HepG2 (cell line): ENCODE measurements around the gene FITM1. TPM values are rescaled to one million over a fixed set of nuclear protein-coding genes. Genes with fewer than 3 reads are reported as not detected.

ENCODE experiments used
- ARNT ChIP-seq: fragments of 450-650 bp; IDR thresholded peaks from 2 replicates; pipeline ENCODE4 v1.6.1; 2017
- CREM ChIP-seq, 2 experiments: sonication (generic) in 1 of 2; formaldehyde crosslinking in 1 of 2; IDR thresholded peaks; 2 replicates each; pipeline versions ENCODE4 v1.4.0 to v1.6.1; 2016 to 2020; ENCODE audit warnings: antibody characterized with exemption in 1 of 2, mild to moderate bottlenecking in 1 of 2, missing genetic modification reagents in 1 of 2
- DMTF1 ChIP-seq: sonication (generic); formaldehyde crosslinking; IDR thresholded peaks from 2 replicates; pipeline ENCODE4 v1.4.0; 2020; ENCODE audit warnings: mild to moderate bottlenecking, missing genetic modification reagents
- PBX3 ChIP-seq: sonication (generic); formaldehyde crosslinking; IDR thresholded peaks from 2 replicates; pipeline ENCODE4 v1.8.1; 2023; ENCODE audit warnings: missing genetic modification reagents, inconsistent platforms, borderline replicate concordance
- PTBP1 ChIP-seq: fragments of 200-400 bp; formaldehyde crosslinking; IDR thresholded peaks from 2 replicates; pipeline ENCODE4 v1.6.1; 2018; ENCODE audit warnings: low read length, low read depth; ENCODE audit not compliant: poor library complexity, severe bottlenecking
- RERE ChIP-seq: IDR thresholded peaks from 2 replicates; pipeline ENCODE4 v1.6.1; 2016; ENCODE audit warnings: low read depth, missing genetic modification reagents, missing compliant biosample characterization
- RFXAP ChIP-seq: sonication (generic); formaldehyde crosslinking; IDR thresholded peaks from 2 replicates; pipeline ENCODE4 v1.4.0; 2020; ENCODE audit warnings: missing genetic modification reagents, borderline replicate concordance
- SSRP1 ChIP-seq: IDR thresholded peaks from 2 replicates; pipeline ENCODE4 v1.6.1; 2016; ENCODE audit warnings: control low read depth
- ZGPAT ChIP-seq: IDR thresholded peaks from 2 replicates; pipeline ENCODE4 v1.6.1; 2016; ENCODE audit warnings: mild to moderate bottlenecking
- ZNF230 ChIP-seq: sonication (generic); formaldehyde crosslinking; IDR thresholded peaks from 2 replicates; pipeline ENCODE4 v1.4.0; 2020; ENCODE audit warnings: mild to moderate bottlenecking, missing genetic modification reagents
- ZNF281 ChIP-seq: sonication (generic); formaldehyde crosslinking; IDR thresholded peaks from 2 replicates; pipeline ENCODE4 v1.4.0; 2020; ENCODE audit warnings: missing genetic modification reagents, borderline replicate concordance
- ZNF512 ChIP-seq: sonication (generic); formaldehyde crosslinking; IDR thresholded peaks from 2 replicates; pipeline ENCODE4 v1.4.0; 2020; ENCODE audit warnings: mild to moderate bottlenecking, missing genetic modification reagents
- polyA plus RNA-seq, 8 experiments: library from polyadenylated mRNA; depleted of rRNA in 3 of 8; stranded (reverse) in 7 of 8; unstranded in 1 of 8; fragments of >200 nt; fragmentation: Illumina TruSeq in 4 of 8; extraction: Trizol in 4 of 8; gene quantifications; 2 replicates each; pipeline versions ENCODE4 v1.2.1 to v1.2.3, GENCODE V29; 2011 to 2016; ENCODE audit warnings: low read depth in 4 of 8, missing spikeins in 1 of 8, mixed read lengths in 1 of 8; ENCODE audit not compliant: insufficient read depth in 1 of 8
- total RNA-seq, 5 experiments: library from RNA; depleted of rRNA; stranded (reverse); fragments of >200 nt; fragmentation: Illumina TruSeq; extraction: Trizol; gene quantifications; 2 replicates each; pipeline ENCODE4 v1.2.3, GENCODE V29; 2016; ENCODE audit warnings: low read depth in 1 of 5

FITM1 gene
- total and polyA plus RNA-seq, 2 of the 13 experiments (the other 11 are each of a cell fraction or from before 2014, with no cell fraction given): 2.7 to 5.8 TPM

GRCh38 chr14:24095271-24096068, 35.0 kb upstream of the FITM1 start (continued):
- TF ChIP-seq RERE (CRISPR knock-in tag) (peak; percentile 94), SSRP1 (CRISPR knock-in tag) (peak; percentile 100), ZNF512 (CRISPR knock-in tag) (peak; percentile 80), CREM (IDR thresholded peaks at IDR 0.05) (peak; percentile 91), CREM (CRISPR knock-in tag; IDR thresholded peaks at IDR 0.05) (no peak), ZGPAT (peak; percentile 99), DMTF1 (CRISPR knock-in tag) (peak; percentile 77; the same call in 1 of the 2 replicates), PBX3 (CRISPR knock-in tag) (0 out of 2 replicates have a peak, but pooled peaks have one; percentile 76), PTBP1 (no peak), ZNF281 (CRISPR knock-in tag) (peak; percentile 96), ARNT (no peak), ZNF230 (CRISPR knock-in tag) (peak; percentile 99), RFXAP (peak; percentile 95)
